Kidney (tissue), 14 donors: ENCODE data around the gene IFNA5. TPM values are rescaled to one million over a fixed set of nuclear protein-coding genes. Genes with fewer than 3 reads are reported as not detected.

Source experiments
- DNase-seq, 5 donors: peaks; one replicate each; pipeline ENCODE4 v3.0.0-alpha.2; 2013 to 2020
- FAIRE-seq: peaks from 2 replicates; lab custom pipeline; 2012; peaks lifted over from hg19 to GRCh38; lab: Jason Lieb, UNC
- H3K27ac ChIP-seq, 2 donors: one replicate each; pipeline ENCODE4 v1.7.0; 2013; ENCODE audit warnings: low read depth in 2 of 2, low read length in 2 of 2, inconsistent platforms in 1 of 2
- H3K27me3 ChIP-seq: one replicate; pipeline ENCODE4 v1.7.1; 2013; ENCODE audit warnings: low read length, inconsistent platforms; ENCODE audit not compliant: control insufficient read depth, insufficient read depth
- H3K36me3 ChIP-seq, 3 donors: one replicate each; pipeline versions ENCODE4 v1.7.0 to v1.7.1; 2013; ENCODE audit warnings: low read length in 3 of 3, control low read depth in 1 of 3, inconsistent platforms in 1 of 3; ENCODE audit not compliant: insufficient read depth in 3 of 3, control insufficient read depth in 2 of 3
- H3K4me1 ChIP-seq, 3 donors: one replicate each; pipeline versions ENCODE4 v1.7.0 to v1.7.1; 2013; ENCODE audit warnings: low read length in 3 of 3, inconsistent platforms in 1 of 3, low read depth in 1 of 3; ENCODE audit not compliant: control insufficient read depth in 2 of 3, insufficient read depth in 2 of 3
- H3K4me3 ChIP-seq, 3 donors: one replicate each; pipeline versions ENCODE4 v1.7.0 to v1.8.1; 2013; ENCODE audit warnings: low read length in 3 of 3, control low read depth in 1 of 3, inconsistent platforms in 1 of 3
- H3K9ac ChIP-seq, 3 donors: one replicate each; pipeline versions ENCODE4 v1.7.0 to v1.7.1; 2013; ENCODE audit warnings: low read length in 3 of 3, control low read depth in 1 of 3, inconsistent platforms in 1 of 3
- H3K9me3 ChIP-seq, 3 donors: one replicate each; pipeline versions ENCODE4 v1.7.0 to v1.7.1; 2013; ENCODE audit warnings: low read length in 3 of 3, control low read depth in 1 of 3, inconsistent platforms in 1 of 3; ENCODE audit not compliant: control insufficient read depth in 2 of 3, insufficient read depth in 1 of 3
- CTCF ChIP-seq: IDR thresholded peaks from 3 replicates; pipeline ENCODE4 v1.5.1; 2012; ENCODE audit warnings: mild to moderate bottlenecking, moderate library complexity, borderline replicate concordance; ENCODE audit not compliant: insufficient read depth; ENCODE audit errors: extremely low read depth
- intact Hi-C: fragments of 100-400 bp; cut with DNase I; formaldehyde crosslinking; loops from one replicate; pipeline ENCODE4 v1.11.1; 2022
- polyA plus RNA-seq: library from polyadenylated mRNA; stranded (reverse); fragments of 350-450 nt; fragmentation: Illumina TruSeq; extraction: RNeasy Lipid Tissue Mini Kit (QIAGEN cat#74804); gene quantifications from one replicate; pipeline ENCODE4 v1.2.3, GENCODE V29; 2014; ENCODE audit warnings: low read depth, low replicate concordance; ENCODE audit not compliant: insufficient read depth
- total RNA-seq: library from RNA; stranded (reverse); fragmentation: NEBNext Ultra II Directional; extraction: Animal tissue kit (Norgen Biotek cat#: 25700); gene quantifications from one replicate; pipeline ENCODE4 v1.2.1, GENCODE V29; 2021
- donor health status: control.
- donor health status: control.
- donor health status: control.
- donor health status: control.
- donor health status: control.
- donor health status: DM: yes; HTN: yes; CAD: no.
- donor health status: Normal renal cell carcinoma (clear cell type).

The IFNA5 gene
- total and polyA plus RNA-seq, 2 donors from 2014 or later = not detected

GRCh38 chr9:21267485-21268346, 37.4 kb downstream of the IFNA5 start:
- TF ChIP-seq CTCF = no peak
- no peak for FAIRE-seq
- H3K4me1 ChIP-seq = no peaks in the 10 kb centered on the region
- H3K27me3 ChIP-seq = no peaks in the 10 kb centered on the region
- no peak for DNase-seq
- intact Hi-C loops = no loop called here
- H3K27ac ChIP-seq = no peak overlapping the region
- no peak overlapping the region for H3K9ac ChIP-seq
- no peak overlapping the region for H3K4me3 ChIP-seq
- no peaks in the 10 kb centered on the region for H3K9me3 ChIP-seq
- H3K36me3 ChIP-seq = no peaks in the 10 kb centered on the region

DNA sequence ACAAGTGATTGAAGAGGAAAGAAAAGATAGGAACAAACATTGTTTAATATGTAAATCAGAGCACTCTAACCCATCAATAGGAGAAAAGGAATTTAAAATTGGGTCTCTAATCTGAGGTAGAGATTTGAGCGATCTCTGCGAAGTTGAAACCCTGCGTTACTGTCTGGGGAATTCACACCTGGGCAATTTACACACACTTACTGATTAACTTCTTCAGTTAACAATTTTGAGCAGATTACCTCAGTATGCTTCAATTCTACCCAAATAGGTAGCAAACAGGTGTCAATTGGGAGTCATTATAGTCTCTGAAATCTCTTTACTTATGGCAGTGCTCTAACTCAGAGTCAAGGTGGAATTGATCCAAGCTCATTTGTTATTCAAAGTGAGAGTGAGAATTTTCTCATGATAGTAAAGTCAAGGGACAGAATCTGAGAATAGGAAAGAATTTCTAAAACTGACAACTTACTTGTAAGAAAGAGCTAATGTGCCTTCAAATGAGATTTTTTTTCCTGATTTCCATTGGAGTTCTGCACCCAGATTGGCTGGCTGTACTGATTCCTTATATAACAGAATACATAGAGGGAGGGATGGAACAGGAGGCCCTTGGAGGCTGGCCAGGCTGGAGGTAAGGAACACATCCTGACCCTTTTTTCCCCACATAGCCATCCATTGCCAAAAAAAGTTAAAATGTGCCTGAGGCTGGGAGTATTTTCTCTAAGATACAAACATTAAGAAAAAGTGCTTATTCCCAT, 38.2 kb downstream of the IFNA5 start:
- no peak for TF ChIP-seq CTCF
- H3K27me3 ChIP-seq = no peaks in the 10 kb centered on the region
- DNase-seq = no peak
- no peaks in the 10 kb centered on the region for H3K9me3 ChIP-seq
- H3K36me3 ChIP-seq = no peaks in the 10 kb centered on the region
- H3K27ac ChIP-seq = no peak overlapping the region
- no peak for FAIRE-seq
- no peaks in the 10 kb centered on the region for H3K4me1 ChIP-seq
- H3K4me3 ChIP-seq = no peak overlapping the region
- no peak overlapping the region for H3K9ac ChIP-seq
- intact Hi-C loops = no loop called here

- Histone ChIP-seq H3K4me3 (no peak overlapping the region), H3K4me1 (no peaks in the 10 kb centered on the region), H3K9me3 (no peaks in the 10 kb centered on the region), H3K27me3 (no peaks in the 10 kb centered on the region), H3K27ac (no peak overlapping the region), H3K9ac (no peak overlapping the region), H3K36me3 (no peaks in the 10 kb centered on the region)
- FAIRE-seq (no peak), DNase-seq (peak in 1 of 5 donors; percentile 13)
- TF ChIP-seq CTCF = no peak
- intact Hi-C loops = no loop called here
These were observed 39.5 kb downstream of the IFNA5 start for GRCh38 chr9:21265421-21266189.
